GM10266 (cell line): ENCODE data around the gene ARHGAP18.
"Not testable (repeated sequence)": the region's sequence is repeated elsewhere in the genome, so short reads cannot be mapped to it uniquely, and the experiment has no call there.

Experiments used
- DNase-seq: peaks from one replicate; pipeline ENCODE4 v3.0.0; 2012; ENCODE audit errors: extremely low spot score
- TF ChIP-seq, protein P1 (sequence below): IDR thresholded peaks from 2 replicates; pipeline ENCODE4 v1.5.1; 2012; ENCODE audit warnings: mild to moderate bottlenecking, low read depth; ENCODE audit not compliant: control insufficient read depth, insufficient read depth; ENCODE audit errors: missing control alignments

Gene ARHGAP18

DNA sequence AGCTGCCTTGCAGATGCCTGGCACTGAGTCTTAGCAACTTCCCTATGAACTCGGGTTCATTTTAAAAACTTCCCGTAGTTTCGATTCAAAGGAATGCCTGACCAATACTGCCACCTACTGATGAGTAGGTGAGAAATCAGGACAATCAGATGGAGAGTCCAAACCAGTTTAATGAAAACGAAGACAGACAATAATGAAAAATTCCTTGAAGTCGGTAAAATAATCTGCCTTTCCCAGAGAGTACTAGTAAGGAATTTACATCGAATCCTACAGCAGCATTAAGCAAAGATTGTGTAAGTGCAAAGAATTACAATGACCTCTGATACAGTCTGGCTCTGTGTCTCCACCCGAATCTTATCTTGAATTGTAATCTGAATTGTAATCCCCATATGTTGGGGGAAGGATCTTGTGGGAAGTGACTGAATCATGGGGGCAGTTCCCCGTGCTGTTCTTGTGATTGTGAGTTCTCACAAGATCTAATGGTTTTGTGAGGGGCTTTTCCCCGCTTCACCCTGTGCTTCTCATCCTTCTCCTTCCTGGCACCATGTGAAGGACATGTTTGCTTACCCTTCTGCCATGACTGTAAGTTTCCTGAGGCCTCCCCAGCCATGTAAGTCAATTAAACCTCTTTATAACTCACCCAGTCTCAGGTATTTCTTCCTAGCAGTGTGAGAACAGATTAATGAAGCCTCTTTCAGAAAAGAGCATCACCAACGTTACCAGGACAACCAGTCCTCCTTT lies 134.4 kb downstream of the ARHGAP18 start:
- DNase-seq: no peak
- TF ChIP-seq, protein P1, sequence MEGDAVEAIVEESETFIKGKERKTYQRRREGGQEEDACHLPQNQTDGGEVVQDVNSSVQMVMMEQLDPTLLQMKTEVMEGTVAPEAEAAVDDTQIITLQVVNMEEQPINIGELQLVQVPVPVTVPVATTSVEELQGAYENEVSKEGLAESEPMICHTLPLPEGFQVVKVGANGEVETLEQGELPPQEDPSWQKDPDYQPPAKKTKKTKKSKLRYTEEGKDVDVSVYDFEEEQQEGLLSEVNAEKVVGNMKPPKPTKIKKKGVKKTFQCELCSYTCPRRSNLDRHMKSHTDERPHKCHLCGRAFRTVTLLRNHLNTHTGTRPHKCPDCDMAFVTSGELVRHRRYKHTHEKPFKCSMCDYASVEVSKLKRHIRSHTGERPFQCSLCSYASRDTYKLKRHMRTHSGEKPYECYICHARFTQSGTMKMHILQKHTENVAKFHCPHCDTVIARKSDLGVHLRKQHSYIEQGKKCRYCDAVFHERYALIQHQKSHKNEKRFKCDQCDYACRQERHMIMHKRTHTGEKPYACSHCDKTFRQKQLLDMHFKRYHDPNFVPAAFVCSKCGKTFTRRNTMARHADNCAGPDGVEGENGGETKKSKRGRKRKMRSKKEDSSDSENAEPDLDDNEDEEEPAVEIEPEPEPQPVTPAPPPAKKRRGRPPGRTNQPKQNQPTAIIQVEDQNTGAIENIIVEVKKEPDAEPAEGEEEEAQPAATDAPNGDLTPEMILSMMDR: peak; percentile 14

DNA sequence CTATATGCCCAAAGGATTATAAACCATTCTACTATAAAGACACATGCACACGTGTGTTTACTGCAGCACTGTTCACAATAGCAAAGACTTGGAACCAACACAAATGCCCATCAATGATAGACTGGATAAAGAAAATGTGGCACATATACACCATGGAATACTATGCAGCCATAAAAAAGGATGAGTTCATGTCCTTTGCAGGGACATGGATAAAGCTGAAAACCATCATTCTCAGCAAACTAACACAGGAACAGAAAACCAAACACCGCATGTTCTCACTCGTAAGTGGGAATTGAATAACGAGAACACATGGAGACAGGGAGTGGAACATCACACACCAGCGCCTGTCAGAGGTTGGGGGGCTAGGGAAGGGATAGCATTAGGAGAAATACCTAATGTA lies 135.4 kb downstream of the ARHGAP18 start:
- DNase-seq: not testable (repeated sequence)

DNA sequence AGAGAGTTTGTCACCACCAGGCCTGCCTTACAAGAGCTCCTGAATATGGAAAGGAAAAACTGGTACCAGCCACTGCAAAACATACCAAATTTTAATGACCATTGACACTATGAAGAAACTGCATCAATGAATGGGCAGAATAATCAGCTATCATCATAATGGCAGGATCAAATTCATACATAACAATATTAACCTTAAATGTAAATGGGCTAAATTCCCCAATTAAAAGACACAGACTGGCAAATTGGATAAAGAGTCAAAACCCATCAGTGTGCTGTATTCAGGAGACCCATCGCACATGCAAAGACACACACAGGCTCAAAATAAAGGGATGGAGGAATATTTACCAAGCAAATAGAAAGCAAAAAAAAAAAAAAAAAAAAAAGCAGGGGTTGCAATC lies 139.0 kb downstream of the ARHGAP18 start:
- not testable (repeated sequence) for DNase-seq

DNA sequence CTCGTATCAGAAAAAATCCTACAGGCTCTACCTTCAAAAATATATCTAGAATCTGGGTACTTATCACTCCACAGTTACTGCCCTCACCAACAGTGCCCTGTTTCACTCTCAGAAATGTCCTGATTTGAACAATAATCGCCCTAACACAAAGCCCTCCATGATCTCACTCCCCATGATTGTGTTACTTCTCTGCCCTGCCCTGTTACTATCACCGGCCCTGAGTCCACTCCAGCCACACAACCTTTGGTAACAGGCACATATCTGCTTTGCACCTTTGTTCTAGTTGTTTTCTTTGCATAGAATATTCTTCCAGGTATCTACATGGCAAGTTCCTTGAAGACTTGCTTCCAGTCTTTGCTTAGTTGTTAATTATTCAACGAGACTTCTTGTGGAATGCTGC lies 142.0 kb downstream of the ARHGAP18 start:
- TF ChIP-seq, protein P1: no peak
- no peak for DNase-seq

DNA sequence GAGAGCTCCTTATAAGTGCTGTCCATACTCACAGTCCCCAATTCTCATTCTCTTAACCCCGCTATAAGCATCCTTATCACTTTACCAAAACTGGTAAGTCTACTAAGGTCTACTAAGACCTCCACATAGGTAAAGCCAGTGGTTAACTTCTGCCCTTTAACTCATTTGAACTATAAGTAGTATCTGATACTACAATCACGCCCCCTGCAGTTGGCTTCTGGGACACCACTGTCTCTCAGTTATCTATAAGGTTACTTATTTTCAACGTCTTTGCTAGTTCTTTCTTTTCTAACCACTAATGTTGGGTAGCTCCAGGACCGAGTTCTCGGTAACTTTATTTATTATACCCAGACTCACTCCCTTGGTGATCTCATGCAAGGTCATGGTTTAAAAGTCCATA lies 142.6 kb downstream of the ARHGAP18 start:
- TF ChIP-seq, protein P1: peak; percentile 19
- DNase-seq: no peak

DNA sequence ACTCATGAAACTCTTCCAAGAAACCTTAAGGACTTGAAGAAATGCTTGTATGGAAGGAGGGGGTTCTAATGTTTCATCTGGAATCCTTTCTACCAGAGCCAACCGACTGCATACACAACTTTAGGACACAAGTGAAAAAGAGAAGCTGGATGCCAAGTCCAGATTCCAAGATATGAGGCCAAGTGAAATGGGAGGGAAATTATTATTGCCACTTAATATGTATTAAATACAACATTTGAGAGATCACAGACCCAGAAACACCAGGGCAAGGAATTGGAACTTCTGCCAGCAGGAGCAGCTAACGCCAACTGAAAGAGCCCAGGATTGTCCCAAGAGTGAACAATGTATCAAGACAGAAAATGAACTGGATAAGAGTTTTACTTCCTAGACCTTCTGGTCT lies 144.2 kb downstream of the ARHGAP18 start:
- TF ChIP-seq, protein P1: no peak
- DNase-seq: no peak

DNA sequence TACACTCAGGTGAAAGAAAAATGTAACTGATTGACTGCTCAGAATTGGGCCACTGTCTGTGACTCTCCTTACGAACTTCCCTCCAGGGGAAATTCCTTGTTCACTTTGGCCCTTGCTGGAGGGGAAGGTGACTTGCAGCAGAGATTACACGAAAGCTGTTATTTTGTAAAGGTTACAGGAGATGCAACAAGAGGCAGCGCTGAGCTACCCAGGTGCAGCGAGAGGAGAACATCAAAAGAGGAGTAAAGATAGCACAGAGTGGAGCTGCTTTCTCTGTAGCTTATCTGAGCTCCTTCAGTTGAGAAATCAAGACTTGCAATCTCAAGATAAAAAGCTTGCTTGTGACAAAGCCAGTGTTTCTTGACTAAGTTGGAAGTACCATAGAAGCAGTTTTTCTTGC lies 144.6 kb downstream of the ARHGAP18 start:
- TF ChIP-seq, protein P1: no peak
- no peak for DNase-seq

DNA sequence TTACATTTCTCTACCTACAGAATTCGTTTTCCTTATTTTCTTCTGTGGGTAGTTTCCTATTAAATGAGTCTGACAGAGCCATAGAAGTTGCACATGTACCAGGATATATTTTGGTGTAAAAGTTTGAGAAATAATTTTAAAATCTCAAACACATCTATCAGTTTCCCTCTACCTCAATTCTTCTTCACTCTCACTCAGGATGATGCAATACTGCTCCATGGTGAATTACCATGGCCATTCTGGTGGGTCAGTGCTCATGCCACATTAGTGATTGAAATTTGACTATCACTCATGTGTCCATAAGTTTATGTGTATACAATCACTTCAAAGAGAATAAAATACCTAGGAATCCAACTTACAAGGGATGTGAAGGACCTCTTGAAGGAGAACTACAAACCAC lies 151.7 kb downstream of the ARHGAP18 start:
- TF ChIP-seq, protein P1: no peak

More for the DNA sequence above, 151.7 kb downstream of the ARHGAP18 start:
- DNase-seq: no peak
